Activated CD4-positive, alpha-beta T cell treated with anti-CD3 and anti-CD28 coated beads, Interleukin-2, amount 50 U/mL, for 1 hour (primary cell): Measurements from ENCODE around the gene TNNI3.
"Not testable (repeated sequence)": the region's sequence is repeated elsewhere in the genome, so short reads cannot be mapped to it uniquely, and the experiment has no call there.

Experiments
- DNase-seq: peaks from one replicate; pipeline ENCODE4 v3.0.0-alpha.2; 2020

The TNNI3 gene

GRCh38 chr19:55172741-55173140, 15.2 kb upstream of the TNNI3 start:
- DNase-seq = no peak

DNA sequence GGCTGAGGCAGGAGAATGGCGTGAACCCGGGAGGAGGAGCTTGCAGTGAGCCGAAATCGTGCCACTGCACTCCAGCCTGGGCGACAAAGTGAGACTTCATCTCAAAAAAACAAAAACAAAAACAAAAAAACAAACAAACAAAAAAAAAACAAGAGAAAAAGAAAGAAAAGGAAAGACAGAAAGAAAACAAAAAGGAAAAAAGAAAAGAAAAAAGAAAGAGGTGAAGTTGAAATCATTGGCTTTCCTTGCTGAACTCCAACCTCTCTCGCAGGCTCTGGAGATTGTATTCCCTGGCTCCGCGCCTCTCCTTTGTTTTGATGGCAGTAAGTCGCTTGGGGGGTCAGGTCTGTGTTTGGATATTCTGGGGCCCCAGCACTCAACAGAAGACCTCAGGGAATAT, 14.8 kb upstream of the TNNI3 start:
- not testable (repeated sequence) for DNase-seq

GRCh38 chr19:55171440-55171839, 13.9 kb upstream of the TNNI3 start:
- no peak for DNase-seq

DNA sequence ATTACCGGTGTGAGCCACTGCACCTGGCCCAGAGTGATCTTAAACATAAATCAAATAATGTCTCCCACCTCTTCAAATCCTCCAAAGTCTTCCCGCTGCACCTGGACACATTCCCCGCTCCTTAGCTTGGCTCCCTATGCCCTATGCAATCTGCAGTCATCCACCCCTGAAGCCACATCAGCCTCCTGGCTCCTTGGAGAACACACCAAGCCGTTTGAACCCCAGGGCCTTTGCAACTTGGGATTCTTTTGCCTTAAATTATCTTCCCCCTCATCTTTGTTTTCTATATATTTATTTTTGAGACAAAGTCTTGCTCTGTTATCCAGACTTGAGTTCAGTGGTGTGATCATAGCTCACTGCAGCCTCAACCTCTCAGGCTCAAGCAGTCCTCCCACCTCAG, 11.6 kb upstream of the TNNI3 start:
- no peak for DNase-seq

DNA sequence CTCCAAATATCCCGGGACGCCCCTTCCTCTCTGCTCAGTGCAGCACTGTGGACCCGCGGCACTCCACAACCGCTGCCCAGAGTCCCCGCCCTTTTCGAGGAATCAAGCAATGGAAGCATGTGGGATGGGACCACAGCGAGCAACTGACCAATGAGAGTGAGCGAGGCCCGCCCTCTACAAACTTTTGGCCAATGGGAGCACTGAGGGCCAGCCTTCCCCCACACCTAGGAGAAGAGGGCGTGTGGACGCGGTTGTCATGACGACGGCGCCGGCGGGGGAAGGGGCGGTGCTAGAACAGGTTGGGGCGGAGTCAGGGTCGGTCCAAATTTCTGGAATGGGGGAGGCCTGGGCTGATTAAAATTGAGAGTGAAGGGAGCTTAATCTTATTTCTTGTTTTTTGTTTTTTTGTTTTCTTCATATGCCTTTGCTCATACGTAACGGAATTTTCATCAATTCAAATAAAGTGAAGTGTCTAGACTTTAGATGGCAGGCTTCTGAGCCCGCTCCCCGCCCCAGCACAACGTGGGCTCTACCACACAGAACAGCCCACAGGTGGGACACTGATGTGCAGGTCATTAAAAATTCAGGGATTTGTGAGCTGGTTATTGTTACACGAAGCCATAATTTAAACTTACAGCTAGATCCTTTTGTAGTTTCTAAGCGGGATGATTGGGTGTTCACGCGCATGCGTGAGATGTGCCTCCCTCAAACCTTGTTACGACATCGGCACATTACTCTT, 9.2 kb upstream of the TNNI3 start, which contains the start of gene DNAAF3:
Gene DNAAF3 (minus strand): TSS at position 84 of the 739 bp plus-strand sequence. CDS start 200 bp downstream, outside the sequence.
- DNase-seq = peak; percentile 65

DNA sequence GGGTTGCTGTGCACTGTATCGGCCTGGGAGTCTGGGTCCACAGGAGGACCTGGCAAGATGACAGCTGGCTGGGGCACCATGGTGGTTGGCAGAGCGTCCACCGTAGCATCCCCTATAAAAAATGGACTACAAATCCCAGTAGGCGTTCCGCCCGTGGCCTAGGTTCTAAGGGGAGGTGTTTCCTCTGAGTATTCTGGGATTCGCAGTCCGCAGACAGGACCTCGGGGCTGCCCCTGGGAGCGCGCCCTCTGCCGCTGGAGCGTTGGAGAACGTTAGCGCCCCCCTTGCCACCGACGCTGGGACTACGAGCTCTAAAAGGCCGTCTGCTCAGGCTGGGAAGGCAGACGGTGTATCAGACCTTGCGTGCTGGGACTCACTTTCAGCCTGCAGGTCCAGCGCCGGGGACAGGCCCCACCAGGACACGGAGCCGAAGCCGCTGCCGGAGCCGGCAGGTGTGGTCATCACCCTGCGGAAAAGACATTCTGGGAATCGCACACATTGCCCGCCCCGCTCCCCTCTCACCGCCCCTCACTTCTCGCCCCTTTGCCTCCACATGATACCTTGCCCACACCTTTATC, 8.5 kb upstream of the TNNI3 start:
- DNase-seq = peak; percentile 21

GRCh38 chr19:55161571-55162322, 4.2 kb upstream of the TNNI3 start:
- no peak for DNase-seq

GRCh38 chr19:55160986-55161365, 3.4 kb upstream of the TNNI3 start:
- no peak for DNase-seq

GRCh38 chr19:55160128-55160985, 2.8 kb upstream of the TNNI3 start:
- DNase-seq = peak; percentile 85

- no peak for DNase-seq
Observed at GRCh38 chr19:55158848-55159749, 1.6 kb upstream of the TNNI3 start.

DNA sequence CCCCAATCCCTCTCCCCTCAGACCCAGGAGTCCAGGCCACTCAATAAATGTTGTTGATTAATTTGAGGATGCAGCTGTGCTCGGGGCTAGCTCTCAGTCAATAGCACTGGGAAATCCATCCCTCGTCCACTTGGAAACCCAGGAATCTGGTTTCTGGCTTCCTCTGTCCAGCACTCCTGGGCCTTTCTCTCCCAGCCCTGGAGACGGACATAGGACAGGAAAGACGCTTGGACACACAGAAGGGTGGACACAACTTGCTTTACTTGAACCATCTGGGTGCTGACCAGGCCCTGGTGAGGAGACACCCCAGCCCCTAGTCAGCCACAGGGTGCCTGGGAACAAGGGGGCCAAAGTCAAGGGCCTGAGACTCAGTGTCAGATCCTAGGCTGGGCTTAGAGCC, 891 bp upstream of the TNNI3 start:
- no peak for DNase-seq

GRCh38 chr19:55156202-55157063, 1.1 kb downstream of the TNNI3 start:
- DNase-seq = peak; percentile 32

- DNase-seq = not testable (repeated sequence)
Observed at GRCh38 chr19:55155784-55156183, 1.7 kb downstream of the TNNI3 start.

DNA sequence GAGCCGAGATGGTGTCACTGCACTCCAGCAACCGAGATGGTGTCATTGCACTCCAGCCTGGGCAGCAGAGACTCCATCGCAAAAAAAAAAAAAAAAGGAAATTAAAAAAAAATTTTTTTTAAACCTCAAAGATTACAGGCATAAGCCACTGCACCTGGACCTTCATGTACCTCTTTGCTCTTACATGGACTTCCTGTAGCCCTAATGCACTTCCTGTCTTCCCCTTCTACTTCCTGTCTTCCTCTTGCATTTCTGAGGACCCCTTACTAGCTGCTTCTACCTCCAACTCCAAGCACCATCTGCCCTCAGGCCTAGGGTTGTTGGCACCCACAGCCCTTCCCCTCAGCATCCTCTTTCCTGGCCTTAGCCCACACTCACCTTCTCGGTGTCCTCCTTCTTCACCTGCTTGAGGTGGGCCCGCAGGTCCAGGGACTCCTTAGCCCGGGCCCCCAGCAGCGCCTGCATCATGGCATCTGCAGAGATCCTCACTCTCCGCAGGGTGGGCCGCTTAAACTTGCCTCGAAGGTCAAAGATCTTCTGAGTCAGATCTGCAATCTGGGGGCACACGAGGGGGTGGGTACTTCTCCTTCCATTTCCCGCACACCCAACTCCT, 3.8 kb downstream of the TNNI3 start:
- no peak for DNase-seq

DNA sequence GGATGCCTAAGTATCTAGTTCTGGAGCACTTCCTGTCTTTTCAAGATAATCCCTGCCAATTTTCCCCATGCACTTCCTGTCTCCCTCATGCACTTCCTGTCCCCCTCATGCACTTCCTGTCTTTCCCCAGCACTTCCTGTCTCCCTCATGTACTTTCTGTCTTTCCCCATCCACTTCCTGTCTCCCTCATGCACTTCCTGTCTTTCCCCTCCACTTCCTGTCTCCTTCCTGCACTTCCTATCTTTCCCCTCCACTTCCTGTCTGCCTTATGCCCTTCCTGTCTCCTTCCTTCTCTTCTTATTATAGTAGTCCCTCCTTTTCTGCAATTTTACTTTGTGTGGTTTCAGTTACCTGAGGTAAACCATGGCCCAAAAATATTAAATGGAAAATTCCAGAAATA, 5.5 kb downstream of the TNNI3 start:
- no peak for DNase-seq

DNA sequence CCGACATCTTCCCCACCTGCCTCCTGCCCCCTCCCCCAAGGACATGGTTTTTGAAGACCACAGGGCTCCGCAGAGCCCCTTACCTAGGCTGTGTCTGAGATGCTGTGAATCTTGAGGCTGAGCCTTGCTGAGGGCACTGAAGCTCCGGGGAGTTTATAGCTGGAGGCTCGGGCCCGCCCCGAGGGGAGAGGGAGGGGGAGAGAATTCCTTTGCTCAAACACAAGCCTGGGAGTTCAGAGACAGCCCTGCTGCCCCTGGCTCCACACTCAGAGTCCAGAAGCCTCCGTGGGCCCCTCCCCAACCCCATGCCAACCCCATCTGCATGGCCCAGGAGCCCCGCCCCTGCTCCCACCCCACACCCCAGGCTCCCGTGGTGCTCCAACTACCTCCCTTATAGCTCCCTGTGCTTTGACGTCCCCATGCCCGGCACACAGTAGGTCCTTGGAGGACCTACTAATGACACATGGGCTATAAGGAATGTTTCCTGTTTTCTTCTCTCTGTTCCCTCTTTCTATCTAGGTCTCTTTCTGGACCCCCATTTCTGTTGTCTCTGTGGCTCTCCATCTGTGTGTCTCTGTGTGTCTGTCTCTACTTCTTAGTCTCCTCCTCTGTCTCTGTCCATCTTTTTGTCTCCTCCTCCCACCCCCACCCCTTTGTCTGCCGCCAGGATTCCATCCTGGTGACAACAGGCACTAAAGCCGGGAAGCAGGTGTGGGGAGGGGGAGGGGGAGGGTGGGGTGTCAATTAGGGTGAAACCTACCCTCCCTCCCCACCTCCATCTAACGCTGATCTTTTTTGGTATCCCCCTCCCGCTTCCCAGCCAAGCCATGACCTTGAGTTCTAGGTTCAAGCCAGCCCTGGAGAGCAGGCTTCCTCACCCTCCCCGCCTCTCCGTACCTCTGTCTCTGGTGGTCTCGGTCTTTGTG, 8.2 kb downstream of the TNNI3 start, which contains the start of gene TNNT1:
Gene TNNT1 (minus strand): TSS at position 129 of the 926 bp plus-strand sequence. CDS start 2,049 bp downstream, outside the sequence.
- DNase-seq = no peak

DNA sequence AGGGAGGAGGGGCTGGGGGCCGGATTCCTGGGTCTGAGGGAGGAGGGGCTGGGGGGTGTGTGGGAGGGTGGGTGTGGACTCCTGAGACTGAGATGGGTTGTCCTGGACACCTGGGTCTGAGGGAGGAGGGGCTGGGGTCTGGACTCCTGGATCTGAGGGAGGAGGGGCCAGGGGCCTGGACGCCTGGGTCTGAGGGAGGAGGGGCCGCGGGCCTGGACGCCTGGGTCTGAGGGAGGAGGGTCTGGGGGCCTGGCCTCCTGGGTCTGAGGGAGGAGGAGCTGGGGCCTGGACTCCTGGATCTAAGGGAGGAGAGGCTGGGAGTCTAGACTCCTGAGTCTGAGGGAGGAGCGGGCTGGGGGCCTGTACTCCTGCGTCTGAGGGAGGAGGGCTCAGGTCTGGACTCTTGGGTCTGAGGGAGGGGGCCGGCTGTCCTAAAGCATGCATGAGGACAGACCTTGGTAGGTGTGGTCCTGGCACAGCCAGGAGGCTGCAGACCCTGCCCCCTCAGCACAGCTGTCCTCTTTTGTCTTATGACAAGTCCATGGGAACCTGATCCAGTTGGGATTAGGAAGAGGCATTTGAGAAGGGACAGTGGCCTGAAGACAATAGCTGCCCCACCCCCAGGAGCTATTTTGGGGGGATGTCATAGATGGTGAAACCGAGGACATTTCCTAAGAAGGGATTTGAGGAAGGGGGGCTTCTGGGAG, 9.8 kb downstream of the TNNI3 start:
- no peak for DNase-seq

DNA sequence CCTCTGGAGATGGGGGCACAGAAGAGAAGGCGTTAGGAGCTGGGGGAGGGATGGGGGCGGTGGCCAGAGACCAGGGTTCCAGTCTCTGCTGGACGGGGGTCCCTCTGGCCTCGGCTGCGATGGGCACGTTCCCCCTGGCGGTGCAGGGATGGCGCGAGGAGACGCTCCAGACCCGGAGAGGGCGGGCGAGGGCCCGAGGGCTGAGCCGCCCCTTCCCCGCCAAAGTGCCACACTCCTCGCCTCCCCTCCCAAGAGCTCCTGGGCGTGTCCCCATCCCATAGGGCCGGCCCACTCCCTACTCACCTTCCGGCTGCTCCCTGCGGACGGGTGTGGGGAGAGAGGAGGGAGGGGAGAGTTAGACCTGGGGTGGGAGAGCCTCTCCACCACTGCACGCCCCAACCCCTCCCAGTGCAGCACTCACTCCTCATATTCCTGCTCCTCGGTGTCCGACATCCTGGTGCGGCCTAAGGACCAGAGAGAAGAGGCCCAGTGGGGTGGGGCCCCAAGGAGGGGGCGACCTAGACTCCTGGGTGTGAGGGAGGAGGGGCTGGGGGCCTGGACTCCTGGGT, 10.7 kb downstream of the TNNI3 start:
- DNase-seq = no peak
